Measurements from ENCODE around the gene APC2.

Gene APC2

DNA sequence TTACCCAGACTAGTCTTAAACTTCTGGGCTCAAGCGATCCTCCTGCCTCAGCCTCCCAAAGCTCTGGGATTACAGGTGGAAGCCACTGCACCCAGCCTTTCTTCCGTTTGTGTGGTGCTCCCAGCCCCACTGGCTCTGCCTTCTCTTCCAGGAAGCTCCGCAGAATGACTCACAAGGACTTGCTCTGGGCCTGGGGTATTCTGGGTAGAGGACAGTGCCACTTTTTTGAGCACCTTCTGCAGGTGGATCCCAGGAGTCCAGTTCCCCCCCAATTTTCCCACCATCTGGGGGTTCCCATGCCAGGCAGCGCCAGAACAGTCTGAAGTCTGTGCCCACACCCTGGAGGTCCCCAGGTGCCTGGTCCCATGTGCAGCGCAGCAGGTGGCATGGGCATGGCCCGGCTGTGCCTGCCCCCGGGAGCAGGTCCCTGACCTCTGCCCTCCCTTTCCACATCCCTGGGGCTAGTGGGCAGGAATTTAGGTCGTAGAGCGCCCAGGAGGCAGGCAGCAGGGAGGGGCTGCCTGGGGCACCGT is 42.6 kb downstream of the APC2 start:
- in situ Hi-C loops (cut with MboI; ENCODE audit: low sequenced_read_pairs, unreplicated experiment) = no loop called here
- TF ChIP-seq, protein P1, sequence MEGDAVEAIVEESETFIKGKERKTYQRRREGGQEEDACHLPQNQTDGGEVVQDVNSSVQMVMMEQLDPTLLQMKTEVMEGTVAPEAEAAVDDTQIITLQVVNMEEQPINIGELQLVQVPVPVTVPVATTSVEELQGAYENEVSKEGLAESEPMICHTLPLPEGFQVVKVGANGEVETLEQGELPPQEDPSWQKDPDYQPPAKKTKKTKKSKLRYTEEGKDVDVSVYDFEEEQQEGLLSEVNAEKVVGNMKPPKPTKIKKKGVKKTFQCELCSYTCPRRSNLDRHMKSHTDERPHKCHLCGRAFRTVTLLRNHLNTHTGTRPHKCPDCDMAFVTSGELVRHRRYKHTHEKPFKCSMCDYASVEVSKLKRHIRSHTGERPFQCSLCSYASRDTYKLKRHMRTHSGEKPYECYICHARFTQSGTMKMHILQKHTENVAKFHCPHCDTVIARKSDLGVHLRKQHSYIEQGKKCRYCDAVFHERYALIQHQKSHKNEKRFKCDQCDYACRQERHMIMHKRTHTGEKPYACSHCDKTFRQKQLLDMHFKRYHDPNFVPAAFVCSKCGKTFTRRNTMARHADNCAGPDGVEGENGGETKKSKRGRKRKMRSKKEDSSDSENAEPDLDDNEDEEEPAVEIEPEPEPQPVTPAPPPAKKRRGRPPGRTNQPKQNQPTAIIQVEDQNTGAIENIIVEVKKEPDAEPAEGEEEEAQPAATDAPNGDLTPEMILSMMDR (IDR thresholded peaks at IDR 0.05; ENCODE audit: borderline replicate concordance, control extremely low read depth, extremely low read depth, insufficient read depth, missing control alignments) = no peak
- no peak for DNase-seq (ENCODE audit: low spot score)

DNA sequence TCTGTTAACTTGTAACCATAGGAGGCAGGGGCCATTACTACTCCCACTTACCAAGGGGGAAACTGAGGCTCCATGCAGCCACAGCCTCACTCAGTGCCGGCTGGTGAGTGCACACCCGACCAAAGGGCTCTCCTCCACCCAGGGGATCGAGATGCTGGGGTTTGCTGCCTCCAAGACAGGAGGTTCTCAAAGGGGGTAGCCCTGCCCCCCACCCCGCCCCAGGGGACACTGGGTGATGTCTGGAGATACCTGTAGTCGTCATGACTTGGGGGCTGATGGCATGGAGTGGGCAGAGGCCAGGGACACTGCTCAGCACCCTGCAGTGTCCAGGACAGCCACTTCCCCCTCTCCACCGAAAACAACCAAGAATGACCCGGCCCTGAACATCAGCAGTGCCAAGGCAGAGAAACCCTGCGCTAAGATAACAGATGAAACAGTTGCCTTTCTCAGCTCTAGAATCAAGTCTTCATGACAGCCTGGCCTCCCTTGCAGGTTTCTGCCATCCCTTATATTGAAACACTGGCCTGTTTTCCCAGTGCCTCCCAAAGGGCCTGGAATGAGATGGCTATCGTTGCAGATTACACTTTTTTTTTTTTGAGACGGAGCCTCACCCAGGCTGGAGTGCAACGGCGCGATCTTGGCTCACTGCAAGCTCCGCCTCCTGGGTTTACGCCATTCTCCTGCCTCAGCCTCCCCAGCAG is 44.3 kb downstream of the APC2 start:
- TF ChIP-seq, protein P1 (IDR thresholded peaks at IDR 0.05; ENCODE audit: borderline replicate concordance, control extremely low read depth, extremely low read depth, insufficient read depth, missing control alignments) = no peak
- DNase-seq (ENCODE audit: low spot score) = no peak
- in situ Hi-C loops (cut with MboI; ENCODE audit: low sequenced_read_pairs, unreplicated experiment) = no loop called here

DNA sequence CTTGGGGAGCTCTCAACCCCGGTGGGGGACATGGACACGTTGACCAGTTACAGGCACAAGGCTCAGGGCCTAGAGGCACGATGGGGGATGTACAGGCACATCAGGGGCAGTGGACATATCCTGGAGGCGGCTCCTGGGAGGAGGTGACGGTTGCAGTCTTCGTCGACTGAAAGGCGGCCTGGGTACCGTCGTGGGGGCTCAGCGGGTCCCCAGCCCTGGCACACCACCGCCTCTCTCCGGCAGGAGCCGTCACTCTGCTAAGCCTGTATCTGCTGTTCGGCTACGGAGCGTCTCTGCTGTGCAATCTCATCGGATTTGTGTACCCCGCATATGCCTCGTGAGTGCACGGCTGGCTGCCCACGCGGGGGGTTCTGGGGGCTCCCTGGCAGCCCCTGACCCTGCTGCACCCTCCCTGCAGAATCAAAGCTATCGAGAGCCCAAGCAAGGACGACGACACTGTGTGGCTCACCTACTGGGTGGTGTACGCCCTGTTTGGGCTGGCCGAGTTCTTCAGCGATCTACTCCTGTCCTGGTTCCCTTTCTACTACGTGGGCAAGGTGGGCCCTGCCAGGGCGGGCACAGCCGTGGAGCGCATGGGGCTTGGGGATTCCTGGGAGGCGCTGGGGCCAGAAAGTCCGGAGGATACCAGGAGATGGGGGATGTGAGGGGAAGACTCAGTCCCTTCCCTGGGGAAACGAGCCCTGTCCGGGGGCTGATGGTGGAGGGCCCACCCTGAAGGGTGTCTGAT is 45.3 kb downstream of the APC2 start:
- in situ Hi-C loops (cut with MboI; ENCODE audit: low sequenced_read_pairs, unreplicated experiment) = no loop called here
- TF ChIP-seq, protein P1 (IDR thresholded peaks at IDR 0.05; ENCODE audit: borderline replicate concordance, control extremely low read depth, extremely low read depth, insufficient read depth, missing control alignments) = no peak
- no peak for DNase-seq (ENCODE audit: low spot score)

DNA sequence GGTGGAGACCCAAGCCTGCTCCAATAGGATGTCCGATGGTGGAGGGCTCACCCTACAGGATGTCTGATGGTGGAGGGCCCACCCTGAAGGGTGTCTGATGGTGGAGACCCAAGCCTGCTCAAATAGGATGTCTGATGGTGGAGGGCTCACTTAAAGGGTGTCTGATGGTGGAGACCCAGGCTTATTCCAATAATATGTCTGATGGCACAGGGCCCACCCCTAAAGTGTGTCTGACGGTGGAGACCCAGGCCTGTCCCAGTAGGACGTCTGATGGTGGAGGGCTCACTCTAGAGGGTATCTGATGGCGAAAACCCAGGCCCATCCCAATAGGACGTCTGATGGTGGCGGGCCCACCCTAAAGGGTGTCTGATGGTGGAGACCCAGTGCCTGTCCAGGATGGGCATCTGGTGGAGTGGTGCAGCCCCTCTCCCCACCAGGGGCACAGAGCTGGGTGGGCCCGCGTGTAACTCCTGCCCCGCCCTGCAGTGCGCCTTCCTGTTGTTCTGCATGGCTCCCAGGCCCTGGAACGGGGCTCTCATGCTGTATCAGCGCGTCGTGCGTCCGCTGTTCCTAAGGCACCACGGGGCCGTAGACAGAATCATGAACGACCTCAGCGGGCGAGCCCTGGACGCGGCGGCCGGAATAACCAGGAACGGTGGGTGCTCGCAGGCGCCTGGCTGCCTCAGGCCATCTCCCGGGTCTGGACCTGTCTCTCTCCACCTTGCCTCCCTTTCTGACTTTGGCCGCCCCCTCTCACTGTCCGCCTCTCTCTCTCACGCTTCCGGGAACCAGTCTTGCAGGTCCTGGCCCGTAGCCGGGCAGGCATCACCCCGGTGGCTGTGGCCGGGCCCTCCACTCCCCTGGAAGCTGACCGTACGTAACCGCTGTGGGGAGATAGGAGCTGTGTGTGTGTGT is 46.1 kb downstream of the APC2 start:
- in situ Hi-C loops (cut with MboI; ENCODE audit: low sequenced_read_pairs, unreplicated experiment) = no loop called here
- DNase-seq (ENCODE audit: low spot score) = no peak
- TF ChIP-seq, protein P1 (IDR thresholded peaks at IDR 0.05; ENCODE audit: borderline replicate concordance, control extremely low read depth, extremely low read depth, insufficient read depth, missing control alignments) = no peak

DNA sequence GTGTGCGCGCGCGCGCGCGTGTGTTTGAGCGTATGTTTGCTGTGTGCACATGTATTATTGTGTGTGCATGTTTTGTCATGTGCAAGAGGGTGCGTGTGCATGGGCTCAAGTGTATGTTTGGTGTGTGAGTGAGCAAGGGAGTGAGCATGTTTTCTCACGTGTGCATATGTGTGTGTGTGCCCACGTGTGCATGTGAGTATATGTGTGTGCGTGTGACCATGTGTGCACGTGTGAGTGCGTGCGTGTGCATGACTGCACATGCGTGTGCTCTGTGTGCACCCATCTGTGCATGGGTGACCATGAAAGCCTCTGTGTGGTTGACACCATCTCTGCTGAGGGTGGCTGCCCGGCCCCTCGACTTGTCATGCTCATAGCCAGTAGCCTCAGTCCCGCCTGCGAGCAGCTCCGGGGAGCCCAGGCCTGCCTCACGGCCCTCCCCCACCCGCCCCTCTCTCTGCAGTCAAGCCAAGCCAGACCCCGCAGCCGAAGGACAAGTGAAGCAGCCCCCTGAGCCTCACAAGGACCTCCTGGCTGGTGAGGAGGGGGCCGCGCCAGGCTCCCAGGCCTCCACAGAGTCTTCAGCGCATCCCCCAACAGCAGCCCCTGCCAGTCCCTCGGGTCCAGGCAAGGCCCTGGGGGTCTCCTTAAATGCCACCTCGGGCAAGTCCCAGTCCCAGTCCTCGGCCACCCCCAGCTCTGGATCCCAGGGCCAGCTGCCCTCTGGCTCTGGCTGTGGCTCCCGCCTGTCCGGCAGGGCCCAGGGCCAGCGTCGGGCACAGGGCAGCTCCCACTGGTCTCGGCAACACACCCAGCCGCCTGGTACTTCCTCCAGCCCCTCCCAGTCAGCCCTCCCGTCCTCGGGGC is 47.0 kb downstream of the APC2 start:
- TF ChIP-seq, protein P1 (IDR thresholded peaks at IDR 0.05; ENCODE audit: borderline replicate concordance, control extremely low read depth, extremely low read depth, insufficient read depth, missing control alignments) = no peak
- no peak for DNase-seq (ENCODE audit: low spot score)
- in situ Hi-C loops (cut with MboI; ENCODE audit: low sequenced_read_pairs, unreplicated experiment) = no loop called here

Data from GM13976 (cell line).